Right lobe of liver (tissue), 6 donors: ENCODE measurements around the gene SCAMP2. TPM values are rescaled to one million over a fixed set of nuclear protein-coding genes. Genes with fewer than 3 reads are reported as not detected.
A peak's percentile ranks its signal among the peaks of the same experiment; 100 is the strongest.

ENCODE experiments used
- ATAC-seq, 4 donors: fragments of 200-7000 bp; cut with Tn5 transposase; one replicate each; pipeline ENCODE4 v1.9.1; 2020; ENCODE audit warnings: mild to moderate bottlenecking in 4 of 4, moderate library complexity in 4 of 4
- DNase-seq, 3 donors: peaks; one replicate each; pipeline ENCODE4 v3.0.0-alpha.2; 2020
- H3K27ac ChIP-seq, 3 donors: fragments of 200-600 bp; one replicate each; pipeline ENCODE4 v1.8.0; 2022
- H3K27me3 ChIP-seq, 2 donors: fragments of 200-600 bp; one replicate each; pipeline ENCODE4 v1.8.0; 2022
- H3K36me3 ChIP-seq, 4 donors: fragments of 200-600 bp; sonication (generic) in 1 of 4; one replicate each; pipeline versions ENCODE4 v1.5.1 to v1.8.0; 2017 to 2022; ENCODE audit warnings: control low read depth in 1 of 4
- H3K4me1 ChIP-seq, 4 donors: fragments of 200-600 bp; sonication (generic) in 1 of 4; one replicate each; pipeline versions ENCODE4 v1.5.1 to v1.8.0; 2017 to 2022; ENCODE audit warnings: control low read depth in 1 of 4
- H3K4me3 ChIP-seq, 3 donors: fragments of 200-600 bp; one replicate each; pipeline ENCODE4 v1.8.0; 2022
- H3K9me3 ChIP-seq, 4 donors: fragments of 200-600 bp; sonication (generic) in 1 of 4; one replicate each; pipeline versions ENCODE4 v1.5.1 to v1.8.0; 2017 to 2022; ENCODE audit warnings: control low read depth in 1 of 4
- CTCF ChIP-seq, 4 donors: fragments of 200-600 bp in 3 of 4; fragments of 450-650 bp in 1 of 4; IDR thresholded peaks; one replicate each; pipeline versions ENCODE4 v1.5.1 to v1.8.0; 2016 to 2022; ENCODE audit warnings: antibody characterized with exemption in 4 of 4, mild to moderate bottlenecking in 2 of 4
- POLR2A ChIP-seq: fragments of 450-650 bp; IDR thresholded peaks from one replicate; pipeline ENCODE4 v1.6.1; 2017; ENCODE audit warnings: antibody characterized with exemption, mild to moderate bottlenecking
- WGBS: methylation state at CpG from one replicate; pipeline ENCODE4 v1.1.6; 2018; ENCODE audit warnings: low coverage, low lambda C conversion rate; ENCODE audit not compliant: insufficient coverage; ENCODE audit errors: missing lambda C conversion rate; 5-methylcytosine and 5-hydroxymethylcytosine counted together
- intact Hi-C, 2 donors: fragments of 100-400 bp; cut with DNase I; formaldehyde crosslinking; loops; one replicate each; pipeline versions ENCODE4 v1.11.2 to v1.14.1; 2022
- total RNA-seq, 6 experiments: library from RNA; depleted of rRNA in 2 of 6; stranded (reverse); fragments of >200 nt in 2 of 6; fragmentation: NEBNext Ultra II Directional in 3 of 6; extraction: Animal tissue kit (Norgen Biotek cat#: 25700) in 3 of 6; gene quantifications; one replicate each; pipeline versions ENCODE4 v1.1.0 to v1.2.4, GENCODE V29; 2016 to 2023
- donor health status: DM: no; HTN: yes; CAD: no.
- donor health status: DM: no; HTN: no; CAD: no.
- donor health status: DM: no; HTN: no; CAD: no.
- donor health status: DM: no; HTN: yes; CAD: no.
- donor health status: DM: no; HTN: yes; CAD: no.

Gene SCAMP2
- total RNA-seq, 6 experiments from 2014 or later = 33.9 to 45.9 (median 41.7) TPM

GRCh38 chr15:74802862-74803447, 70.2 kb downstream of the SCAMP2 start:
- Histone ChIP-seq H3K9me3 (no peaks in the 10 kb centered on the region), H3K27ac (no peak overlapping the region), H3K27me3 (no peaks in the 10 kb centered on the region), H3K4me1 (peaks cover 0 to 35% (median 12%) of the 10 kb centered on the region in 4 donors), H3K36me3 (peaks cover 7 to 24% (median 15%) of the 10 kb centered on the region in 4 donors), H3K4me3 (no peak overlapping the region)
- intact Hi-C loops = no loop called here
- TF ChIP-seq CTCF (IDR thresholded peaks at IDR 0.05) (no peak), POLR2A (no peak)
- ATAC-seq (no peak), DNase-seq (peak in 1 of 3 donors; percentile 20)
- WGBS = 89% methylated on average over 11 of the region's 31 CpGs

- intact Hi-C loops = no loop called here
- no peaks in the 10 kb centered on the region for H3K27me3 ChIP-seq
- WGBS = 80% methylated on average over 4 of the region's 20 CpGs
- DNase-seq = peak in 1 of 3 donors; percentile 28
- no peaks in the 10 kb centered on the region for H3K9me3 ChIP-seq
- peaks cover 0 to 34% (median 16%) of the 10 kb centered on the region in 4 donors for H3K4me1 ChIP-seq
- no peak overlapping the region for H3K4me3 ChIP-seq
- no peak overlapping the region for H3K27ac ChIP-seq
- H3K36me3 ChIP-seq = peaks cover 7 to 24% (median 15%) of the 10 kb centered on the region in 4 donors
- no peak for TF ChIP-seq POLR2A
- TF ChIP-seq CTCF (IDR thresholded peaks at IDR 0.05) = no peak
- no peak for ATAC-seq
Observed at GRCh38 chr15:74802290-74802689, 70.9 kb downstream of the SCAMP2 start.

- ATAC-seq = no peak
- intact Hi-C loops = no loop called here
- WGBS = no CpG with 5 or more reads among the region's 18 CpGs
Observed at GRCh38 chr15:74801311-74801997, 71.7 kb downstream of the SCAMP2 start.

GRCh38 chr15:74800559-74801094, 72.5 kb downstream of the SCAMP2 start:
- Histone ChIP-seq H3K27me3 (no peaks in the 10 kb centered on the region), H3K36me3 (peaks cover 7 to 24% (median 15%) of the 10 kb centered on the region in 4 donors), H3K27ac (no peak overlapping the region), H3K9me3 (no peaks in the 10 kb centered on the region), H3K4me1 (peaks cover 0 to 49% (median 23%) of the 10 kb centered on the region in 4 donors), H3K4me3 (no peak overlapping the region)
- DNase-seq (peak in 1 of 3 donors; percentile 33), ATAC-seq (no peak)
- intact Hi-C loops = no loop called here
- WGBS = 76% methylated on average over 6 of the region's 20 CpGs
- TF ChIP-seq CTCF (IDR thresholded peaks at IDR 0.05) = no peak
- TF ChIP-seq POLR2A = no peak

More at GRCh38 chr15:74801311-74801997, 71.7 kb downstream of the SCAMP2 start:
- Histone ChIP-seq H3K27ac (no peak overlapping the region), H3K36me3 (peaks cover 7 to 24% (median 15%) of the 10 kb centered on the region in 4 donors), H3K27me3 (no peaks in the 10 kb centered on the region), H3K4me1 (peaks cover 0 to 41% (median 20%) of the 10 kb centered on the region in 4 donors), H3K9me3 (no peaks in the 10 kb centered on the region), H3K4me3 (no peak overlapping the region)
- peak in 1 of 3 donors; percentile 36 for DNase-seq
- TF ChIP-seq POLR2A = no peak
- TF ChIP-seq CTCF (IDR thresholded peaks at IDR 0.05) = no peak
